Left ventricle myocardium superior (tissue), 1 donor: ENCODE data around the gene TRIAP1. TPM values are rescaled to one million over a fixed set of nuclear protein-coding genes. Genes with fewer than 3 reads are reported as not detected.

ENCODE experiments used
- ATAC-seq: fragments of 200-7000 bp; cut with Tn5 transposase; one replicate; pipeline ENCODE4 v1.9.1; 2020; ENCODE audit warnings: mild to moderate bottlenecking, moderate library complexity
- DNase-seq: peaks from one replicate; pipeline ENCODE4 v3.0.0-alpha.2; 2020
- intact Hi-C: fragments of 100-400 bp; cut with micrococcal nuclease; formaldehyde crosslinking; loops from one replicate; pipeline ENCODE4 v1.11.0; 2022
- total RNA-seq: library from RNA; stranded (reverse); fragmentation: NEBNext Ultra II Directional; extraction: Animal tissue kit (Norgen Biotek cat#: 25700); gene quantifications from one replicate; pipeline ENCODE4 v1.2.1, GENCODE V29; 2021
- donor health status: DM: no; HTN: yes; CAD: no; lungs with severe emphysema.

The TRIAP1 gene
- total RNA-seq, 1 donor from 2014 or later, result 15.8 TPM

DNA sequence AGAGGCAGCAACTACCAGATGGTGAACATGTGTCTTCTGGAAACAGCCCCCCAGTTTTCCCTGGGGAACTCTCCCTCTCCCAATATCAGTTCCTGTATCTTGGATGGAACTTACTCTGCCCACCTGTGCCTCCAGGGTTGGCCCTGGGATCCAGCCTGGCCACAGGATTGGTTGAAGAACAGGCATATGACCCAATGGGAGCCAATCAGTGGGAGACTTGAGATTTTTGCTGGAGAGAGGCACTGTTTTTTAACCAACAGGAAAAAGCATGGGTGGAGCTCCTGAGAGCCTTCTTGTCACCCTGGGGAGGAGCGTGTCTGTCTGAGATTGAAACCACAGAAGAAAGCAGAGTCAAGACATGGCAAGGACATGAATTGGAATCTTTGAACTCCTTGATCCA lies 41.9 kb downstream of the TRIAP1 start:
- DNase-seq, result no peak
- ATAC-seq, result no peak
- intact Hi-C loops, result no loop called here

- no peak for ATAC-seq
- intact Hi-C loops, result no loop called here
- no peak for DNase-seq
These were observed 42.3 kb downstream of the TRIAP1 start for GRCh38 chr12:120403869-120404268.

DNA sequence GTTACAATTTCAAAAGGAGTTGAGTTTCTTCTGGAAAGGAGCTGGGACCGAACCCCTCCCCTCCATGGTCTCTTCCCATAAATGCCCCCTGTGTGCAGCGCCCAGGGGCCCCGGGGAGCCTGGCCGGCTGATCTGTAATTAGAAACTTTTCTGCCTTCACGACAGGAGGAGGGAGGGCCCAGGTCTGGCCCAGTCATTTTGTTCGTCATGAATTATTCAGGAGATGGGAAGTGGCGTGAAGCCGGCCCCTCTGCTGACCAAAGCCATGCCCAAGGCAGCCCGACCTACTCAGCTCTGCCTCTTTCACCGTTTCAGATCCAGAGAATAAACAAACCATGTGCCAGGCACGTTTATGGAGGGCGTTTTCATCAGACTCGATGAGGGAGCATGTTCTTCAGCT lies 44.0 kb downstream of the TRIAP1 start:
- intact Hi-C loops, result no loop called here
- DNase-seq (no peak), ATAC-seq (no peak)

DNA sequence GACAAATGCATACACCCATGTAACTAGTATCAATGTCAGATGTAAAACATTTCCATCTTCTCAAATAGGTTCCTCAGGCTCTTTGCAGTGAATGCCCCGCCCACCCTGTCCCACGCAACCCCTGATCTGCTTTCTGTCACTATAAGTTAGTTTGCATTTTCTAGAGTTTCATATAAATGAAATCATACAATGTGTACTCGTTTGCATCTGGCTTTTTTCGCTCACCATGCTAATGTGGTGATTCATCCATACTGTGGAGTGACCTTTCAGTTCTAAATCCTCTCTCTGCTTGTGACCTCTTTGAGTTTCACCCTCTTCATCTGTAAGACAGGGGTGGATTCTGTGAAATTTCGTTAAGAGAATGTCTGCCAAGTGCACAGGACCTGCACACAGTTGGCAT lies 46.7 kb downstream of the TRIAP1 start:
- intact Hi-C loops, result no loop called here

DNA sequence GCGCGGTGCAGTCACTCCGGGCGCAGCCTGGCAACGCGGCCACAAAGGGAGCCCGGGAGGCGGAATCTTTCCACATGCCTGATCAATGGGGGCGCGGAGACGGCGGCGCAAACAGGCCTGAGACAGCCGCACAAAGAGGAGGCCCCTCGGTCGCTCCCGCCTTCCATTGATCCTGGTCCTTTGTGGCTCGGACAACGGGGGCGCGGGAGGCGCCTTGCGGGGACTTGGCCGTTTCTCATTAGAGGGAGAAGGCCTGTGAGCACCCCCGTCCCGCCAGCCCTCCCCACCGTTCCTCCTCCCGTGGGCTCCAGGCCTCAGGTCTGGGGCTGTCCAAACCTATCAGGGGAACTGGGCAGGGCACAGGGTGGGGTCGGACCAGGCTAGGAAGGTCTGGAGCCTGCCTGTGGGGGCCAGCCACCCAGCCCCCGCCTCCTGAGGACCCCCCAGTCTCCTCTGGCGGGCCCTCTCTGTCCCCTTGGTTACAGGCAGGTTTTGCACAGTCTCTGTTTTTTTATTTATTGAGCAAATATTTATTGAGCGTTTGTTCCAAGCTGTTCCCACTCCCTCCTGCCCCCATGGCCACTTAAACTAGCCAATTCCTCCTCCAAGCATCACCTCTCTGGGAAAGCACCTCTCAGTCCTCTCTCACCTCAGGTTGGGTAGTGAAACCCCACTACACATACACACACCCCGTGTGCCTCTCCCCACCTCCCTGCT lies 48.2 kb downstream of the TRIAP1 start:
- ATAC-seq (no peak), DNase-seq (no peak)
- intact Hi-C loops, result no loop called here

More for the DNA sequence above, 46.7 kb downstream of the TRIAP1 start:
- ATAC-seq (no peak), DNase-seq (no peak)

- no peak for DNase-seq
- intact Hi-C loops, result no loop called here
- ATAC-seq, result no peak
These were observed 51.5 kb downstream of the TRIAP1 start for GRCh38 chr12:120394483-120395367.

Other genes starting within 250 kb of the TRIAP1 start
- gene RPLP0, start 245.3 kb downstream of the TRIAP1 start, total RNA-seq, result 674 TPM
- 65.9 TPM for gene PXN, start 180.7 kb downstream of the TRIAP1 start, total RNA-seq
- gene RNU4-2, start 154.5 kb downstream of the TRIAP1 start, total RNA-seq, result 13,220 TPM
- 1,438 TPM for gene RNU4-1, start 153.1 kb downstream of the TRIAP1 start, total RNA-seq
- 10.2 TPM for gene SIRT4, start 144.1 kb downstream of the TRIAP1 start, total RNA-seq
- not detected for gene PLA2G1B, start 118.6 kb downstream of the TRIAP1 start, total RNA-seq
- 6.8 TPM for gene MSI1, start 77.2 kb downstream of the TRIAP1 start, total RNA-seq
- gene COX6A1, start 8.3 kb downstream of the TRIAP1 start, total RNA-seq, result 116 TPM
- gene GATC, start 60 bp upstream of the TRIAP1 start, total RNA-seq, result 13.1 TPM
- 38.9 TPM for gene SRSF9, start 23.4 kb upstream of the TRIAP1 start, total RNA-seq
- 144 TPM for gene DYNLL1, start 49.7 kb upstream of the TRIAP1 start, total RNA-seq
- gene COQ5, start 82.8 kb upstream of the TRIAP1 start, total RNA-seq, result 38.0 TPM
- gene RNF10, start 88.0 kb upstream of the TRIAP1 start, total RNA-seq, result 251 TPM
- 34.0 TPM for gene POP5, start 135.0 kb upstream of the TRIAP1 start, total RNA-seq
- gene CABP1, start 194.2 kb upstream of the TRIAP1 start, total RNA-seq, result 8.0 TPM
- 130 TPM for gene MLEC, start 240.8 kb upstream of the TRIAP1 start, total RNA-seq